GM23338 (cell line): ENCODE data around the gene ATR. TPM values are rescaled to one million over a fixed set of nuclear protein-coding genes. Genes with fewer than 3 reads are reported as not detected.

ENCODE experiments used
- ATAC-seq: fragments of 200-7000 bp; cut with Tn5 transposase; 3 replicates; pipeline ENCODE4 v1.9.1; 2020
- DNase-seq: peaks from one replicate; pipeline ENCODE4 v3.0.0-alpha.2; 2015; ENCODE audit warnings: low spot score
- H2AFZ ChIP-seq: fragments of 200-600 bp; sonication (generic); 2 replicates; pipeline ENCODE4 v1.8.0; 2016; ENCODE audit warnings: antibody characterized with exemption, mild to moderate bottlenecking, moderate library complexity
- H3F3A ChIP-seq: fragments of 200-600 bp; sonication (generic); replicated peaks from 2 replicates; pipeline ENCODE4 v1.8.0; 2017; ENCODE audit warnings: antibody characterized with exemption, mixed run types, low read depth
- H3K27ac ChIP-seq: fragments of 200-600 bp; sonication (generic); 2 replicates; pipeline ENCODE4 v1.6.1; 2016; ENCODE audit warnings: low read depth
- H3K27me3 ChIP-seq: fragments of 200-600 bp; sonication (generic); 2 replicates; pipeline ENCODE4 v1.8.0; 2016; ENCODE audit warnings: mild to moderate bottlenecking, mixed run types, moderate library complexity; ENCODE audit not compliant: insufficient read depth
- H3K36me3 ChIP-seq: fragments of 200-600 bp; sonication (generic); 2 replicates; pipeline ENCODE4 v1.8.0; 2016; ENCODE audit warnings: mild to moderate bottlenecking; ENCODE audit not compliant: insufficient read depth
- H3K4me1 ChIP-seq: fragments of 200-600 bp; sonication (generic); 2 replicates; pipeline ENCODE4 v1.8.0; 2016; ENCODE audit warnings: mild to moderate bottlenecking, moderate library complexity; ENCODE audit not compliant: insufficient read depth
- H3K4me2 ChIP-seq: fragments of 200-600 bp; sonication (generic); 2 replicates; pipeline ENCODE4 v1.7.1; 2017; ENCODE audit warnings: mixed run types
- H3K4me3 ChIP-seq: fragments of 200-600 bp; sonication (generic); 2 replicates; pipeline ENCODE4 v1.6.1; 2016; ENCODE audit warnings: mixed run types
- H3K79me2 ChIP-seq: fragments of 200-600 bp; sonication (generic); replicated peaks from 2 replicates; pipeline ENCODE4 v1.8.0; 2017; ENCODE audit warnings: mild to moderate bottlenecking; ENCODE audit not compliant: insufficient read depth
- H3K9me2 ChIP-seq: fragments of 200-600 bp; sonication (generic); 2 replicates; pipeline ENCODE4 v1.8.0; 2017; ENCODE audit not compliant: insufficient read depth
- H4K20me1 ChIP-seq: fragments of 200-600 bp; sonication (generic); replicated peaks from 2 replicates; pipeline ENCODE4 v1.8.0; 2017; ENCODE audit warnings: mild to moderate bottlenecking; ENCODE audit not compliant: insufficient read depth
- H3K27ac Mint-ChIP-seq: 2 replicates; pipeline ENCODE4 v1.8.0; 2020; ENCODE audit warnings: inconsistent platforms, mild to moderate bottlenecking, moderate library complexity, mixed read lengths
- H3K27me3 Mint-ChIP-seq: 3 replicates; pipeline ENCODE4 v1.8.0; 2022; ENCODE audit warnings: low read depth, mild to moderate bottlenecking, moderate library complexity, mixed read lengths, inconsistent platforms; ENCODE audit not compliant: insufficient read depth, poor library complexity
- H3K36me3 Mint-ChIP-seq: 3 replicates; pipeline ENCODE4 v1.8.0; 2021; ENCODE audit warnings: low read depth, mild to moderate bottlenecking, inconsistent platforms, moderate library complexity, mixed read lengths
- H3K4me1 Mint-ChIP-seq: 3 replicates; pipeline ENCODE4 v1.8.0; 2020; ENCODE audit warnings: mild to moderate bottlenecking, inconsistent platforms, mixed read lengths
- H3K4me3 Mint-ChIP-seq: 3 replicates; pipeline ENCODE4 v1.8.0; 2021; ENCODE audit warnings: moderate library complexity, mild to moderate bottlenecking, inconsistent platforms, mixed read lengths
- H3K9me3 Mint-ChIP-seq: 3 replicates; pipeline ENCODE4 v1.8.0; 2020; ENCODE audit warnings: moderate library complexity, mild to moderate bottlenecking, inconsistent platforms, mixed read lengths
- JUNB ChIP-seq: IDR thresholded peaks from one replicate; pipeline ENCODE4 v1.6.1; 2016; ENCODE audit warnings: antibody characterized with exemption; ENCODE audit not compliant: unreplicated experiment
- POLR2AphosphoS5 ChIP-seq: IDR thresholded peaks from 2 replicates; pipeline ENCODE4 v1.6.1; 2016; ENCODE audit warnings: antibody characterized with exemption, low read depth
- STAT1 ChIP-seq: IDR thresholded peaks from one replicate; pipeline ENCODE4 v1.6.1; 2016; ENCODE audit warnings: antibody characterized with exemption; ENCODE audit not compliant: unreplicated experiment
- ZNF114 ChIP-seq: fragments of 250-450 bp; sonication (Bioruptor Pico); IDR thresholded peaks from 2 replicates; pipeline ENCODE4 v1.5.0; 2020; ENCODE audit warnings: mild to moderate bottlenecking, moderate library complexity
- ZNF331 ChIP-seq: fragments of 250-450 bp; sonication (Bioruptor Pico); IDR thresholded peaks from 2 replicates; pipeline ENCODE4 v1.5.0; 2020; ENCODE audit warnings: low read depth, mild to moderate bottlenecking, moderate library complexity
- polyA plus RNA-seq: library from polyadenylated mRNA; unstranded; fragments of >200 nt; fragmentation: Nextera tagmentation; extraction: Ambion mirVana; gene quantifications from 2 replicates; pipeline ENCODE4 v1.2.1, GENCODE V29; 2016
- total RNA-seq: library from RNA; depleted of rRNA; stranded (reverse); fragments of >200 nt; shearing (Covaris generic); gene quantifications from 2 replicates; pipeline ENCODE4 v1.2.3, GENCODE V29; 2014
- TF ChIP-seq, protein P1 (sequence below), 2 experiments: fragments of 200-600 bp in 1 of 2; sonication (generic) in 1 of 2; conservative IDR thresholded peaks; 2 replicates each; pipeline versions ENCODE4 v1.5.1 to v1.6.1; 2016 to 2017; ENCODE audit warnings: antibody characterized with exemption in 2 of 2, low read depth in 2 of 2, mild to moderate bottlenecking in 2 of 2, moderate library complexity in 1 of 2
- TF ChIP-seq, protein P2 (sequence below): fragments of 250-450 bp; sonication (Bioruptor Pico); IDR thresholded peaks from 2 replicates; pipeline ENCODE4 v1.5.0; 2020; ENCODE audit warnings: mild to moderate bottlenecking, moderate library complexity

Gene ATR
- total and polyA plus RNA-seq, 2 experiments from 2014 or later, result 29.7 to 39.1 TPM

DNA sequence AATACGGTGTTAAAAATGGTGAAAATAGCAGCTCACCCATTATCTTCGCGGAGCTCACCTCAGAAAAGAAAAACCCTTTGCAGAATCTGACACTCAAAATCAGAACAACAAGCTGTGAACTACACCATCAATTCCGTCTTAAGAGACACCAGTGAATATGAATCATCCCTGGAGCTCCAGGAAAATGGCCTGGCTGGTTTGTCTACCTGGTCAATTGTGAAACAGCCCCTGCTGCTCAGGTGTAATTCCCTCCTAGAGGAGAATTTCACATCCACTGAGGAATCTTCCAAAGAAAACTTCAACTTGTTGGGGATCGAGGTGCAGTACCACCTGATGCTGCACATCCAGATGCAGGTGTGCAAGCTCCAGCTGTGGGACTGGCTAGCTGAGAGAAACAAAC lies 127.7 kb downstream of the ATR start:
- no peaks in the 10 kb centered on the region for H3F3A ChIP-seq
- H3K36me3 ChIP-seq, result no peaks in the 10 kb centered on the region
- no peak for ATAC-seq
- H3K27me3 Mint-ChIP-seq, result no peaks in the 10 kb centered on the region
- H3K27me3 ChIP-seq, result no peaks in the 10 kb centered on the region
- no peak overlapping the region for H3K27ac ChIP-seq
- peaks cover 2% of the 10 kb centered on the region; the same call in 1 of the 2 replicates for H4K20me1 ChIP-seq
- H3K36me3 Mint-ChIP-seq, result no peaks in the 10 kb centered on the region; the same call in 1 of the 3 replicates
- peaks cover 9% of the 10 kb centered on the region for H3K4me1 Mint-ChIP-seq
- DNase-seq, result no peak
- H2AFZ ChIP-seq, result no peak overlapping the region
- H3K4me2 ChIP-seq, result no peak overlapping the region
- TF ChIP-seq ZNF331 (CRISPR knock-in tag), result no peak
- TF ChIP-seq POLR2AphosphoS5, result no peak
- no peak for TF ChIP-seq ZNF114 (CRISPR knock-in tag)
- TF ChIP-seq, protein P1, sequence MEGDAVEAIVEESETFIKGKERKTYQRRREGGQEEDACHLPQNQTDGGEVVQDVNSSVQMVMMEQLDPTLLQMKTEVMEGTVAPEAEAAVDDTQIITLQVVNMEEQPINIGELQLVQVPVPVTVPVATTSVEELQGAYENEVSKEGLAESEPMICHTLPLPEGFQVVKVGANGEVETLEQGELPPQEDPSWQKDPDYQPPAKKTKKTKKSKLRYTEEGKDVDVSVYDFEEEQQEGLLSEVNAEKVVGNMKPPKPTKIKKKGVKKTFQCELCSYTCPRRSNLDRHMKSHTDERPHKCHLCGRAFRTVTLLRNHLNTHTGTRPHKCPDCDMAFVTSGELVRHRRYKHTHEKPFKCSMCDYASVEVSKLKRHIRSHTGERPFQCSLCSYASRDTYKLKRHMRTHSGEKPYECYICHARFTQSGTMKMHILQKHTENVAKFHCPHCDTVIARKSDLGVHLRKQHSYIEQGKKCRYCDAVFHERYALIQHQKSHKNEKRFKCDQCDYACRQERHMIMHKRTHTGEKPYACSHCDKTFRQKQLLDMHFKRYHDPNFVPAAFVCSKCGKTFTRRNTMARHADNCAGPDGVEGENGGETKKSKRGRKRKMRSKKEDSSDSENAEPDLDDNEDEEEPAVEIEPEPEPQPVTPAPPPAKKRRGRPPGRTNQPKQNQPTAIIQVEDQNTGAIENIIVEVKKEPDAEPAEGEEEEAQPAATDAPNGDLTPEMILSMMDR (conservative IDR thresholded peaks at IDR 0.05; ENCODE audit: low read depth in 2 of 2), result no peak
- TF ChIP-seq STAT1, result no peak
- no peak for TF ChIP-seq JUNB
- TF ChIP-seq, protein P2, sequence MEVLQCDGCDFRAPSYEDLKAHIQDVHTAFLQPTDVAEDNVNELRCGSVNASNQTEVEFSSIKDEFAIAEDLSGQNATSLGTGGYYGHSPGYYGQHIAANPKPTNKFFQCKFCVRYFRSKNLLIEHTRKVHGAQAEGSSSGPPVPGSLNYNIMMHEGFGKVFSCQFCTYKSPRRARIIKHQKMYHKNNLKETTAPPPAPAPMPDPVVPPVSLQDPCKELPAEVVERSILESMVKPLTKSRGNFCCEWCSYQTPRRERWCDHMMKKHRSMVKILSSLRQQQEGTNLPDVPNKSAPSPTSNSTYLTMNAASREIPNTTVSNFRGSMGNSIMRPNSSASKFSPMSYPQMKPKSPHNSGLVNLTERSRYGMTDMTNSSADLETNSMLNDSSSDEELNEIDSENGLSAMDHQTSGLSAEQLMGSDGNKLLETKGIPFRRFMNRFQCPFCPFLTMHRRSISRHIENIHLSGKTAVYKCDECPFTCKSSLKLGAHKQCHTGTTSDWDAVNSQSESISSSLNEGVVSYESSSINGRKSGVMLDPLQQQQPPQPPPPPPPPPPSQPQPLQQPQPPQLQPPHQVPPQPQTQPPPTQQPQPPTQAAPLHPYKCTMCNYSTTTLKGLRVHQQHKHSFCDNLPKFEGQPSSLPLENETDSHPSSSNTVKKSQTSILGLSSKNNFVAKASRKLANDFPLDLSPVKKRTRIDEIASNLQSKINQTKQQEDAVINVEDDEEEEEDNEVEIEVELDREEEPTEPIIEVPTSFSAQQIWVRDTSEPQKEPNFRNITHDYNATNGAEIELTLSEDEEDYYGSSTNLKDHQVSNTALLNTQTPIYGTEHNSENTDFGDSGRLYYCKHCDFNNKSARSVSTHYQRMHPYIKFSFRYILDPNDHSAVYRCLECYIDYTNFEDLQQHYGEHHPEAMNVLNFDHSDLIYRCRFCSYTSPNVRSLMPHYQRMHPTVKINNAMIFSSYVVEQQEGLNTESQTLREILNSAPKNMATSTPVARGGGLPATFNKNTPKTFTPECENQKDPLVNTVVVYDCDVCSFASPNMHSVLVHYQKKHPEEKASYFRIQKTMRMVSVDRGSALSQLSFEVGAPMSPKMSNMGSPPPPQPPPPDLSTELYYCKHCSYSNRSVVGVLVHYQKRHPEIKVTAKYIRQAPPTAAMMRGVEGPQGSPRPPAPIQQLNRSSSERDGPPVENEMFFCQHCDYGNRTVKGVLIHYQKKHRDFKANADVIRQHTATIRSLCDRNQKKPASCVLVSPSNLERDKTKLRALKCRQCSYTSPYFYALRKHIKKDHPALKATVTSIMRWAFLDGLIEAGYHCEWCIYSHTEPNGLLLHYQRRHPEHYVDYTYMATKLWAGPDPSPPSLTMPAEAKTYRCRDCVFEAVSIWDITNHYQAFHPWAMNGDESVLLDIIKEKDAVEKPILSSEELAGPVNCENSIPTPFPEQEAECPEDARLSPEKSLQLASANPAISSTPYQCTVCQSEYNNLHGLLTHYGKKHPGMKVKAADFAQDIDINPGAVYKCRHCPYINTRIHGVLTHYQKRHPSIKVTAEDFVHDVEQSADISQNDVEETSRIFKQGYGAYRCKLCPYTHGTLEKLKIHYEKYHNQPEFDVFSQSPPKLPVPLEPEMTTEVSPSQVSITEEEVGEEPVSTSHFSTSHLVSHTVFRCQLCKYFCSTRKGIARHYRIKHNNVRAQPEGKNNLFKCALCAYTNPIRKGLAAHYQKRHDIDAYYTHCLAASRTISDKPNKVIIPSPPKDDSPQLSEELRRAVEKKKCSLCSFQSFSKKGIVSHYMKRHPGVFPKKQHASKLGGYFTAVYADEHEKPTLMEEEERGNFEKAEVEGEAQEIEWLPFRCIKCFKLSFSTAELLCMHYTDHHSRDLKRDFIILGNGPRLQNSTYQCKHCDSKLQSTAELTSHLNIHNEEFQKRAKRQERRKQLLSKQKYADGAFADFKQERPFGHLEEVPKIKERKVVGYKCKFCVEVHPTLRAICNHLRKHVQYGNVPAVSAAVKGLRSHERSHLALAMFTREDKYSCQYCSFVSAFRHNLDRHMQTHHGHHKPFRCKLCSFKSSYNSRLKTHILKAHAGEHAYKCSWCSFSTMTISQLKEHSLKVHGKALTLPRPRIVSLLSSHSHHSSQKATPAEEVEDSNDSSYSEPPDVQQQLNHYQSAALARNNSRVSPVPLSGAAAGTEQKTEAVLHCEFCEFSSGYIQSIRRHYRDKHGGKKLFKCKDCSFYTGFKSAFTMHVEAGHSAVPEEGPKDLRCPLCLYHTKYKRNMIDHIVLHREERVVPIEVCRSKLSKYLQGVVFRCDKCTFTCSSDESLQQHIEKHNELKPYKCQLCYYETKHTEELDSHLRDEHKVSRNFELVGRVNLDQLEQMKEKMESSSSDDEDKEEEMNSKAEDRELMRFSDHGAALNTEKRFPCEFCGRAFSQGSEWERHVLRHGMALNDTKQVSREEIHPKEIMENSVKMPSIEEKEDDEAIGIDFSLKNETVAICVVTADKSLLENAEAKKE (CRISPR knock-in tag), result no peak
- no peaks in the 10 kb centered on the region for H3K9me3 Mint-ChIP-seq
- no peak overlapping the region for H3K4me3 ChIP-seq
- no peak overlapping the region for H3K27ac Mint-ChIP-seq
- H3K9me2 ChIP-seq, result no peaks in the 10 kb centered on the region
- H3K4me3 Mint-ChIP-seq, result no peak overlapping the region
- no peaks in the 10 kb centered on the region for H3K4me1 ChIP-seq
- H3K79me2 ChIP-seq, result peaks cover 14% of the 10 kb centered on the region
